ENCODE results near the gene SUPT20HL2.
"Not testable (repeated sequence)": the region's sequence is repeated elsewhere in the genome, so short reads cannot be mapped to it uniquely, and the experiment has no call there.

The SUPT20HL2 gene

DNA sequence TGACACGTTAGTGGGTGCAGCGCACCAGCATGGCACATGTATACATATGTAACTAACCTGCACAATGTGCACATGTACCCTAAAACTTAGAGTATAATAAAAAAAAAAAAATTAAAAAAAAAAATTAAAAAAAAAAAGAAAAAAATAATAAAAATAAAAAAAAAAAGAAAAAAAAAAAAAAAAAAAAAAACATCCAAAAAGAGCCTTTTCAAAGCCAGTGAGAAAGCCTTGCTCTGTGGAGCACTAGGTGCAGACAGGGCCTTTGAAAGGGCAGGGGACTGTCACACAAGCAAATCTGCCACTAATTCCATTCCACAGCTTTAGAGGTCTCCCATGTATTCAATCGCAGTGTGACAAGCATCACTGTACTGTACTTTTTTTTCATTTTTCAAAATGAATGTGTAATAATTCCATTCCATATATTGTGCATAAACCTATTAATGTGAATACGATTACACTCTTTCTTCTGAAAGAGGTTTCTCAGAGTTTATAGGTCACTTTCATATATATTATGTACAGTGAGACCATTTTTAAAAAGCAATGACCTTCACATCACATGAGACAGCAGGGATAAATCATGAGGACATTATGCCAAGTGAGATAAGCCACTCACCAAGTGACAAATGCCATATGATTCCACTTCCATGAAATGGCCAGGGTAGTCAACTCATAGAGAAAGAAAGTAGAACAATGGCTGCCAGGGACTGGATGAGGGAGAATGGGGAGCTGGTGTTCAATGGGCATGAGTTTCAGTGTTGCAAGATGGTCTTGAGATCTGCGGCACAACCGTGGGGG lies 4.1 kb downstream of the SUPT20HL2 start:
- DNase-seq (ENCODE audit: low spot score): not testable (repeated sequence)

DNA sequence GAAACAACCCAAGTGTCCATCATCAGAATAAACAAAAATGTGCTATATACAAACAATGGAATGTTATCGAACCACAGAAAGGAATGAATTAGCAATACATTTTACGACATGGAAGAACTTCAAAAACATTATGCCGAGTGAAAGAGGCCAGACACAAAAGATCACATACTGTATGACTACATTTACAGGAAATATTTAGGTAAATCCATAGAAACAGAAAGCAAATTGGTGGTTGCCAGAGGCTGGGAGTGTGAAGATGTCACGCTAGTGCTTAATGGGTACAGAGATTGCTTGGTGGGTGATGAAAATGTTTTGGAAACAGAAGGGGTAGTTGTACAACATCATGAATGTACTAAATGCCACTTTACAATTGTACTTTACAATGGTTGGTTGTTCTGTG lies 5.1 kb downstream of the SUPT20HL2 start:
- not testable (repeated sequence) for DNase-seq (ENCODE audit: low spot score)

DNA sequence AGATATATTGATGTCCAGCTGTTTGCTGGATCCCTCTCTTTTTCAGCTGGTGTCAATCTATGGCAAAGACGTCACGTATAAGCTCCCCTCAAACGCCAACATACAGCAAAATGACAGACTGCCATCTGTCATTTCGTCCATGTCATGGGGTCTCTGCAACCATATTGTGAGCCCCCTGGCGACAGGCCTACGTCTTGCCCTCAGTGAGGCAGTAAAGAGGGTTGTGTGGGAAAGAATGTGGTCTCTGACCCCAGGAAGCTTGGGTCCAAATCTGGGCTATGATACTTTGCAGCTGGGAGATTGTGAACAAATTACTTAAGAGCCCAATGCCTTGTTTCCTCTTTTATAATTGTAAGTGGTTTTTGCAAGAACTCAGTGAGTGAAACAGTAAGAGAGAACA lies 7.4 kb downstream of the SUPT20HL2 start:
- DNase-seq (ENCODE audit: low spot score): no peak

DNA sequence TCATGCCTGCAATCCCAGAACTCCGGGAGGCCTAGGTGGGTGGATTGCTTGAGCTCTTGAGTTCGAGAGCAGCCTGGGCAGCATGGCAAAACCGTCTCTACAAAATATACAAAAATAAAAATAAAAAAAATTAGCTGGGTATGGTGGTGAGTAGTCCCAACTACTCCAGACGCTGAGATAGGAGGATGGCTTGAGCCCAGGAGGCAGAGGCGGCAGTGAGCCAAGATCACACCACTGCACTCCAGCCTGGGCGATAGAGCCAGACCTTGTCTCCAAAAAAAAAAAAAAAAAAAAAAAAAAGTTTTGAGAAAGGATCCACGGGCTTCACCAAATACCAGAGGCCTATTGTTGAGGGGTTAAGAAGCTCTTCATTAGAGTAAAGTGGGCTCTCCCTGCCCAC lies 8.0 kb downstream of the SUPT20HL2 start:
- no peak for DNase-seq (ENCODE audit: low spot score)

DNA sequence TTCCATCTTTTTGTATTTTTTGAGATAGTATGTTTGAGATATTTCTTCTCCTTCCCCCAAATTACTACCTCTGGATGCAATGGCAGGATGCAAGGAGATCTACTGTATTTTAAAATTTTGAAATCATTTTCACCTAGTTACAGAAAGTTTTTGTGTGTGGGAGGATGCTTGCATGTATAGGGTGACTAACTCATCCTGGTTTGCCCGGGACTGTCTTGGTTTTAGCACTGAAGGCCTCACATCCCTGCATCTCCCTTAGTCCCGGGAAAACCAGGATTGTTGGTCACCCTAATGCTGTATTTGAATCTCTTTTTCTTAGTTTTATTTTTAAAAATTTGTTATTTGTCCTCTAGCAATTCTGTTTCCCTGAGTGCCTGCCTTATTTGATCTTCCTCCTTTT lies 12.1 kb downstream of the SUPT20HL2 start:
- no peak for DNase-seq (ENCODE audit: low spot score)

DNA sequence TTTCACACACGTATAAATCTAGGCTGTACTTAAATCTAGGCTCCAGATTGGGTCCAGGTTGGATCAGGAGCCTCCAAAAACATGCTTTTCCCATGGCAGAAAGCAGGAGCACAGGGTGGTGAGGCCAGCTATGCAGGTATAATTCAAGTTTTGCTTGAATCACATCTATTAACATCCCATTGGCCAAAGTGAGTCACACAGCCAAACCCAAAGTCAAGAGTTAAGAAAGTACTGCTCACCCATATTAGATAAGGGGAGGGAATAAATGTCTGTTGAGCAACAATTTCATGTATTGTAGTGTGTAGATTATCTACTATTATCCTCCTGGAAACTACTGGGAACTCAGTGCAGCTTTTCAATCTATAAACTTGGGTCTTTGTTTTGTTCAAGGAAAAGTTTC lies 12.8 kb downstream of the SUPT20HL2 start:
- no peak for DNase-seq (ENCODE audit: low spot score)

DNA sequence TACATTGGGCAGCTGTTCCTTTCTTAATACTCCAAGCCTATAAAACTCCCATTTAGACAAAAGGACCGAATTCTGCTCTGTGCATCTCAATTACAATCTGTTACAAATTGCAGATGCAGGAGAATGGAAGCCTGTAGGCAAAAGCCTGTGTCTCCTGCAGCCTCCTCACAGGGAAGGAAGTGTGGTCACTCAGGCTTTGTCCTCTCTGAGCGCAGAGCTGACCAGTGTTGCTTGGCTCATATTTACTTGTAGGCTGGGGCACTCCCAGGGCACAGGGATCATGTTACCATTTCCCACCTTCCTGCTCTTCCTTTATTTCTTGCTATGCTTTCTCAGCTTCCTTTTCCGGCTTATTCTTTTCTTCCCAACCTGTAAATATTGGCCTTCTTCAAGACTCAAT lies 15.7 kb downstream of the SUPT20HL2 start:
- peak; percentile 12 for DNase-seq (ENCODE audit: low spot score)

DNA sequence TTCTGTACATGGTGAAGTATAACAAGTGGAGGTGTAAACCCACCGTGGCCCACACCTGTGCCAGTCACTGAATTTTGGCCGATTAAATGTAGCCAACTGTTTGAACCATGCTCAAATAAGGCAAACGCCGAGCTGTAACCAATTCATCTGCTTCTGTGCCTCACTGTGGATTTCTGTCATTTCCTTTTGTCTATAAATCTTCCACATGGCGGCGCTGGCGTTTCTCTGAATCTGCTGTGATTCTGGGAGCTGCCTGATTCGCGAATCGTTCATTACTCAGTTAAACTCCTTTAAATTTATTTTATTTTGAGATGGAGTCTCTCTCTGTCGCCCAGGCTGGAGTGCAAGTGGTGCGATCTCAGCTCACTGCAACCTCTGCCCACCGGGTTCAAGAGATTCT lies 19.2 kb downstream of the SUPT20HL2 start:
- DNase-seq (ENCODE audit: low spot score): peak; percentile 31

DNA sequence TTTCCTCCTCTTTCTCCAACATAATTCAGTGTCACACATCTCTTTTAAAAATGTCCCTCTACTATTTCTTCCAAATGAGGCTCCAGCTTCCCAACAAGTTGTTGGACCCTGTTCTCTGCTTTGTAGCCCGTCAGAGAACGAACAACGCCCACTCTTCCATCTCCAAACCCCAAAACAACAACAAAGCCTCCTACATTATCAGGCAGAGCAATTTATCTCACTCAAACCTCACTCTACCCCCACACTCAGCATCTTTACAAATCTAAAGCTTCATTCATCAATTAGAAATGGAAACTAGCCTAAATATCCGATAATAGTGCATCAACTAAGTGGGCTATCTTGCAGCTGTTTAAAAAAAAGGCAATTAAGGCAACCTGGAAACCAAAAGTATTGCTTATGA lies 20.5 kb downstream of the SUPT20HL2 start:
- no peak for DNase-seq (ENCODE audit: low spot score)

DNA sequence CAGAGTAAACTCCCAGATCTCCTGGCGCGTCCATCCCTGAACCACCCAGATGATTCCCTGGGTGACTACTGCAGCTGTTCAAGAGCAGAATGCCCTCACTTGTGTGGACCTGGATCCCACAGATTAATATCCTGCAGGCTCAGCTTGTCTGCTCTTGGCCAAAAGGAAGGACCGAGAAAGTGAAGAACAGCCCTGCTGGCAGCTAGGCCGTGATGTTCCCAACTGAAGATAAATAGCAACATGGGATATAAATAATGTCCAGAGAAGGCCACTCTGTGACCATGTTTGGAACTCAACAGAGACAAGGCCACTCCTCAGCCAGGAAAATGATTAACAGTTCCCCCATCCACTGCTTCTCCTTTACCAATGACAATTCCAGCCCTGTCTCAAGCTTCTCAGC lies 21.5 kb downstream of the SUPT20HL2 start:
- DNase-seq (ENCODE audit: low spot score): no peak

DNA sequence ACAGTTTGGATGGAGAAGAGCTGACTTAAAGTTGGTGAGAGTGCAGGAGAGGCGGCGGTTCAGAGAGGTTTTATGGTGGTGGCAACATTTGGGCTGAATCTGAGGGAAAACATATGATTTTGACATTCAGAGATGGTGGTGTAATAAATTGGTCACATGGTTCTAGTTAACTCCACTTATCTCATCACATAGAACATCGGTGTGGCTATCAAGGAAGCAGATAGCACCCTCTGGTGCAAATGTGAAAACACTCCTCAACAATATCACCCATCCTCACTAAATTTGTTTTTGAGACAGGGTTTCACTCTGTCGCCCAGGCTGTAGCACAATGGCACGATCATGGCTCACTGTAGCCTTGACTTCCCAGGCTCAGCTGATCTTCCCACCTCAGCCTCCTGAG lies 28.8 kb downstream of the SUPT20HL2 start:
- no peak for DNase-seq (ENCODE audit: low spot score)

DNA sequence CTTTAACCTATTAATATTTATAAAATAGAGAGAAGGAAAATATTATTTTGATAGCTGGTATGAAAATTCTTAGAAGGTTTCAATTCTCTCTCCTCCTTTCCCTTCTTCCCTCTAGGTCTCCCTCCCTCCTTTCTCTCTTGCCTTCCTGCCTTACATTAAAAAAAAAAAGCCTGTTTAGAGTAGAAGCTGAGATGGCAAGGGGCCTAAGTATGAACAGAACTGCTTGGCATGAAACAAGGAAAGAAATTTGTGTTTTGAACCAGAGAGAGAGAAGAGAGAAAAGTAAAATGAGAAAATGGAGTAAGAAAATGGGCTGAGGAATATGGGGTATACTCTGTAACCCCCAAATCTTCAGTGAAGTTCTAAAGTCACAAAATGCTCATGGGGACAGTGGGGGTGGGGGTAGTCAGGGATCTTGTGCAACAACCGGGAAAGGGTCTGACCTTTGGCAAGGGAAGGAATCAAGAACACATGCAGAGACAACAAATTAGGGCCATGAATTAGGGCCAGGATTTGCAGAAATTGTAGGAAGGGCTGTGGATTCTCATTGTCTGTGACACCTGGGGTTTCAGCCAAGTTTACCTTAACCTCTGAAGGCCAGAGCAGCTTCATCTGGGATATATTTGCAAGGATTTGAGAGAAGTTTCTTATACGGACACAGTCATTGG lies 30.6 kb downstream of the SUPT20HL2 start:
- no peak for DNase-seq (ENCODE audit: low spot score)

DNA sequence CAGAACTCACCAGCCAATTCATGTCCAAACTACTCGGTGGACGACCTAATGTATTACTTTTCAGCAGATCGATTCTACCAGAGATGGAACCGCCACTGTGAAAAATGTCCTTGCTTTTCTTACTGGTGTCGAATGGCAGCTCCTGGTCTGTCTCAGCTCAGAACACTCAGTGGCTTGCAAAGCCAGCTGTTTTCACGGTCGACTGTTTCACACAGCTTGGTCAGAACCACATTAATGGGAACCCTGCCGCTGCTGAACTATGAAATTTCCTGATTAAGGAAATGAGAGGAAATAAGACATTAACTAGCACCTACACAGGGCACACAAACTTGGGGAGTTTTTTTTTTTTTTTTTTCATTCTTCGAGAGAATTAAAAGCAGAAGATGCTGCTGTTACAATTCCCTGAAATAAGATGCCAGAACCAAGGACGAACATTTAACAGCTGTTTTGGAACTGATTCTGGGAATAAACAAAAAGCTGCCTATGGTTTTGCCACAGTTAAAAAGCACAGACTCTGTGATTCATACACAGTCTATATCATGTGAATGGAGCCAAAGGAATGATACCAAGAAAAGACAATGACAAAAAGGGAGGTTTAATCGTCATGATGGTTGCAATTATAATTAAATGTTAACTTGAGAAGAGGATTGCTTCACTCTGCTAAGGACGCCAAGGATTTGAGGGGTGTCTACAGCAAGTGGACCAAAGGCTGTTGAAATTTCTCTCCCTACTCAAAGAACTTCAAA lies 31.3 kb downstream of the SUPT20HL2 start:
- no peak for DNase-seq (ENCODE audit: low spot score)

DNA sequence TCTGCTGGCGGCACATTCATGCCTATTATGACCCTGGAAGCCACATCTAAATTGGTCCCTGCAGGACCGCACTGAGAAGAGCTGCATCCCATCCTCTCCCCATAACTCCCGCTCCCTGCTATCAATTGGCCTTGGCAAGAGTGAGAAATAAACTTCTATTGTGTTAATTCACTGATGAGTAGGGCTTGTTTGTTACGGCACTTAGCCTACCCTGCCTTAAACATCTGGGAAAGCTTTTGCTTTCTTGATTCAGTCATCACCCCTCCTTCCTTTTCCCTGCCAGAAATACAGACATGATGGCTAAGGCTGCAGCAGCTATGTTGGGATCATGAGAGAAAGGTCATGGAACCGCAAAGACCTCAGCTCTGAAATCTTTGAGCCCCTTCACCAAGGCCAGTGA lies 36.5 kb downstream of the SUPT20HL2 start:
- no peak for DNase-seq (ENCODE audit: low spot score)

DNA sequence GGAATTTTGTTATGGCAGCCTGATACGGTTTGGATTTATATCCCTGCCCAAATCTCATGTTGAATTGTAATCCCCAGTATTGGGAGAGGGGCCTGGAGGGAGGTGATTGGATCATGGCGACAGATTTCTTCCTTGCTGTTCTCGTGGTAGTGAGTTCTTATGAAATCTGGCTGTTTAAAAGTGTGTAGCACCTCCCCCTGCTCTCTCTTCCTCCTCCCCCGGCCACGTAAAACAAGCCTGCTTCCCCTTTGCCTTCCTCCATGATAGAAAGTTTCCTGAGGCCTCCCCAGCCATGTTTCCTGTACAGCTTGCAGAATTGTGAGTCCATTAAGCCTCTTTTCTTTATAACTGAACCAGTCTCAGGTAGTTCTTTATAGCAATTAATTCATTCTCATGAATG lies 37.9 kb downstream of the SUPT20HL2 start:
- DNase-seq (ENCODE audit: low spot score): no peak

DNA sequence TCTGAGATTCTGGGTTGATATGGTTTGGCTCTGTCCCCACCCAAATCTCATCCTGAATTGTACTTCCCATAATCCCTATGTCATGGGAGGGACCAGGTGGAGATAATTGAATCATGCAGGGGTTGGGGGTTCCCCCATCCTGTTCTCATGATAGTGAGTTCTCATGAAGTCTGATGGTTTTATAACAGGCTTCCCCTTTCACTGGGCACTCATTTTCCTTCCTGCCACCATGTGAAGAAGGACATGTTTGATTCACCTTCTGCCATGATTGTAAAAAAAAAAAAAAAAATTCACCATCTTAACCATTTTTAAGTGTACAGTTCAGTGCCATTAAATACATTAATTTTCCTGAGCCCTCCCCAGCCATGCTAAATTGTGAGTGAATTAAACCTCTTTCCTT lies 42.6 kb downstream of the SUPT20HL2 start:
- DNase-seq (ENCODE audit: low spot score): no peak

DNA sequence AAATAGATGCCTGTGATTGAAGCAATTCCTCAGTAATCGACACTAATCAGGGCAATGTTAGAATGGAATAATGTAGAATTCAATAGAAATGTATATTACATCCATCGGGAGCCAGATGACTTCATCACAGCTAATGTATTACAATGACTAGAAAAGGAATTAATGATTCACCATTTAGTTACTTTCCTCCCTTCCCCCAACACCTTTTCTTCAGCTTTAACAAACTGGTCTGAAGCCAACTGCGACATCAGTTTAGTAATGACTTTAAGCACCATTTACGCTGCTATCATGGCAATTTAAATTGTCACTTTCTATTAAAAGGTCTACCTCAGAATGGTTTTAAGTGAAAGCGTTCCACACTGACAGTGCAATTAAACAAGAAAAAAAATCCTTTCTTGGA lies 45.1 kb downstream of the SUPT20HL2 start:
- no peak for DNase-seq (ENCODE audit: low spot score)

DNA sequence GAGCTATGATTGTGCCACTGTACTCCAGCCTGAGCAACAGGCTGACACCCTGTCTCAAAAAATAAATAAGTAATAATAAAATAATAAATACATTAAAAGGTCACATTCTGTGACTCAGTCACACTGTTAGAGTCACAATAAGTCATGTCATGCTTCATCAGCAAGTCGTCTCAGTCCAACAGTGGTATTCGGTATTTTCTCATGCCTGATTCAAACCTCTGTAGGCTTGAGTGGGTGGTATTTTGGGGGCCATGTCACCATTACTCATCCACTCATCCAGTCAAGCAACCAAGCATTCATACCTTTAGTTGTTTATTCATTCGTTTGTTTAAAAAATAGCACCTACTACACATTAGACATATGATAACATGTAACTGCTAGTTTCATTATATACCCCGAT lies 46.9 kb downstream of the SUPT20HL2 start:
- no peak for DNase-seq (ENCODE audit: low spot score)

DNA sequence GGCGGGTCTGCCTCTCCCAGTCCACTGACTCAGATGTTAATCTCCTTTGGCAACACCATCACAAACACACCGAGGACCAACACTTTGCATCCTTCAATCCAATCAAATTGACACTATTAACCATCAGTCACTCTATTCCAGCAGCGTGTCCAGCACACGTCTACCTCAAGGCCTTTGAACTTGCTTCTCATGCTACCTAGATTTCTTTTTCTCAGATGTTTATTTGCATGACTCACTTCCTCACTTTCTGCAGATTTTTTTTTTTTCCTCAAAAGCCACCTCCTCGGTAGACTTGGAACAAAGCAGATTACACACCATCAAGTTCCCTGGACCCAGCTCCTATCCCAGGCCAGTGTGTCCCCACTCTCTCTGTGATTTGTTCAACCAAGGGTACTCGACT lies 49.5 kb downstream of the SUPT20HL2 start:
- DNase-seq (ENCODE audit: low spot score): no peak

DNA sequence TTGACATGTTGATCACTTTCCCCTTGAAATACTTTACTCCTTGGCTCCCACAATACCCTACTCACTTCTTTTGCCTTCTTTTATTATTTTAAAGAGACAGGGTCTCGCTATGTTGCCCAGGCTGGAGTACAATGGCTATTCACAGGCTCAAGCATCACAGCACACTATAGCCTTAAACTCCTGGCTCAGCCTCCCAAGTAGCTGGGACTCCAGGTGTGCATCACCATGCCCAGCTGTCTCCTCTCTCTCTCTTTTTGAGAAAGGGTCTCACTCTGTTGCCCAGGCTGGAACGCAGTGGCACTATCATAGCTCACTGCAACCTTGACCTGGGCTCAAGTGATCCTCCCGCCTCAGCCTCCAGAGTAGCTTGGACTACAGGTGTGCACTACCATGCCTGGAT lies 51.6 kb downstream of the SUPT20HL2 start:
- no peak for DNase-seq (ENCODE audit: low spot score)

Measured in kidney capillary endothelial cell (primary cell).